HG03432 (cell line): ENCODE data around the gene HSPD1.
"Not testable (repeated sequence)": the region's sequence is repeated elsewhere in the genome, so short reads cannot be mapped to it uniquely, and the experiment has no call there.

Experiments
- ATAC-seq: cut with Tn5 transposase; IDR thresholded peaks from one replicate; pipeline ENCODE4 v1.9.1; 2021; ENCODE audit warnings: mild to moderate bottlenecking, moderate library complexity; ENCODE audit not compliant: unreplicated experiment

Gene HSPD1

DNA sequence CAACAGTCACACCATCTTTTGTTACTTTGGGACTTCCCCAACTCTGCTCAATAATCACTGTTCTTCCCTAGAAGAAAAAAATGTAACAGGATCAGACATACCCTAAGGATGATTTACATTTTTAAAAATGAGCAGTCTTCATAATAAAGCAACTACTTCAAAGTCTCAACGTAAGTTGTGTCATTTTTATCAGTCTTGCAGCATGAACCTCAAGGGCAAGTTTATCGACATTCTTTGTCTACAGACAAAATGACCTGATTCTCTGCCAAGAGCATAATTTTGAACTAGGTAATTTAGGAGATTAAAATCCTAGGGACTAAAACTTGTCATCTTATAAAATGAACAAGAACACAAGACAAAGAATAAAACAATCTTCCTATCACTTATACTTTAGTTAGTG lies 2.3 kb downstream of the HSPD1 start:
- no peak for ATAC-seq

DNA sequence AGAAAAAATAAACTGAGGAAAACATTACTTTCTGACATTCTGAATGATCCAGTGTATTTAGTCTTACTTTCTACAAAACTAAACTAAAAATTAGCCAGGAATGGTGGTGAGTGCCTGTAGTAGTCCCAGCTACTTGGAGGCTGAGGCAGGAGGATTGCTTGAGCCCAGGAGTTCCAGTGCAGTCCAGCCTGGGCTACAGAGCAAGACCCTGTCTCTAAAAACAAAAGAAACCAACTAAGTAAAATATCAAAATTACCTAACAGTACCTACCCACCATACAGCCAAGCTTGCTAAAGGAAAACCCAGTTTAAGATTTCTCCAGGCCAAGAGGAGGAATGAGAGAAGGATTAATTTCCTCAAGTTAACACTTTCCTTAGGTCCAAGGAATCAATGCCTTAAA lies 2.9 kb downstream of the HSPD1 start:
- no peak for ATAC-seq

DNA sequence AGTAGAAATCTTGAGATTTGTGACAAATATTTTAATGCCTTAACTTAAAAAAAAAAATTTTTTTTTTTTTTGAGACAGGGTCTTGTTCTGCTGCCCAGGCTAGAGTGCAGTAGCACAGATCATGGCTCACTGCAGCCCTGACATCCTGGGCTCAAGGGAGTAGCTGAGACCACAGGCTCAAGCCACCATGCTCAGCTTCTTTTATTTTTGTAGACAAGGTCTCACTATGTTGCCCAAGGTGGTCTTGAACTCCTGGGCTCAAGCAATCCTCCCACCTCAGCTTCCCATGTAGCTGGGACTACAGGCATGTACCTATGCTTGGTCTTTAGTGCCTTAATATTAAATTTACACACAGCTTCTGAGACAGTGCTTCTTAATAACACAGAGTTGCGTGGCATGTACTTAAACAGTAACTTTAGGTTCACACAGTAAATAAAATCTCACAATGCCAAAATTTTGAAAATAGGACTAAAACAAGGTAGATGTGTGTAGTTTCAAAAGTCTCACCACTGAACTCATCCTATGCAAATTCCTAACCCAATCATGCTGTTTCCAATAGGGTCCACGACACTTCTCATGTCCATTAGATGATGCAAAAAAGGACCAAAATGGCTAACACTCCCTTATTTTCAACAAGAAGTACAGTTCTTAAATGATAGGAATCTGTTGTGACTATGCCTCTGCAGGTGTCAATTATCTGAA lies 4.1 kb downstream of the HSPD1 start:
- no peak for ATAC-seq

DNA sequence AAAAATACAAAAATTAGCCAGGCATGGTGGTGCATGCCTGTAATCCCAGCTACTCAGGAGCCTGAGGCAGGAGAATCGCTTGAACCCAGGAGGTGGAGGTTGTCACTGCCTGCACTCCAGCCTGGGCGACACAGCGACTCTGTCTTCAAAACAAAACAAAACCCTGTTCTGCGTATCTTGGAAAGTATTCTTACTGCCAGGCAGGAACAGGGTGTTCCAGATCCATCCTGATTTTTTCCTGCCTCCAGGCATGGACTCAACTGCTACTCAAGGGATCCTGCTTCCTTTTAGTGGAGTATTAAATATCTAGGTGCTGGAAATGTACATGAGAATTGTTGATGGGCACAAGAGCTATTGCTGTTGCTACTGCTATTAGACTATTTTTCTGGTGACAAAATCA lies 12.3 kb downstream of the HSPD1 start:
- ATAC-seq, result no peak

DNA sequence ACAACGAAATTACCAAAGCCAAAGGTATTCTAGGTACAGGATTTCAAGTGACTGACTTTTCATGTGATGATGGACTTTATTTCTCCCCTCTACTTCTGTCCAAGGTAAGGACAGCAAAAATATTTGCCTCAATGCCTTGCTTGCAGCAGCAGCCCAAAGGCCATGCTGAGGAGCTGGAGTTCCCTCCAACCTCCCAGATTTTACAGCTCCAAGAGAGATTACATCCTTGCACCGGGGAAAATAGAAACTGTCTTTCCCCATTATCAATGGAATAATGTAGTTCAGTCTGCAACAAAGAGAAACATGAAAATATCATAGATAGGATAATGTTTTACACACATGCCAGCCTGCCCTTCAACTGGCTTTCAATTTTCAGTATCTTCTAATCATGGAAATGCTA lies 13.5 kb downstream of the HSPD1 start:
- no peak for ATAC-seq

DNA sequence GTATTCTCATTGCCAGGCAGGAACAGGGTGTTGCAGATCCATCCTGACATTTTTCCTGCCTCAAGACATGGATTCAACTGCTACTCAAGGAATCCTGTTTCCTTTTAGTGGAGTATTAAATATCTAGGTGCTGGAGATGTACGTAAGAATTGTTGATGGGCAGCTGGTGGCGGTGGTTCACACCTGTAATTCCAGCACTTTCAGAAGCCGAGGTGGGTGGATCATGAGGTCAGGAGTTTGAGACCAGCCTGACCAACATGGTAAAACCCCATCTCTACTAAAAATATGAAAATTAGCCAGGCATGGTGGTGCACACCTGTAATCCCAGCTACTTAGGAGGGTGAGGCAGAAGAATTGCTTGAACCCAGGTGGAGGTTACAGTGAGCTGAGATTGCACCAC lies 15.4 kb downstream of the HSPD1 start:
- ATAC-seq, result not testable (repeated sequence)

DNA sequence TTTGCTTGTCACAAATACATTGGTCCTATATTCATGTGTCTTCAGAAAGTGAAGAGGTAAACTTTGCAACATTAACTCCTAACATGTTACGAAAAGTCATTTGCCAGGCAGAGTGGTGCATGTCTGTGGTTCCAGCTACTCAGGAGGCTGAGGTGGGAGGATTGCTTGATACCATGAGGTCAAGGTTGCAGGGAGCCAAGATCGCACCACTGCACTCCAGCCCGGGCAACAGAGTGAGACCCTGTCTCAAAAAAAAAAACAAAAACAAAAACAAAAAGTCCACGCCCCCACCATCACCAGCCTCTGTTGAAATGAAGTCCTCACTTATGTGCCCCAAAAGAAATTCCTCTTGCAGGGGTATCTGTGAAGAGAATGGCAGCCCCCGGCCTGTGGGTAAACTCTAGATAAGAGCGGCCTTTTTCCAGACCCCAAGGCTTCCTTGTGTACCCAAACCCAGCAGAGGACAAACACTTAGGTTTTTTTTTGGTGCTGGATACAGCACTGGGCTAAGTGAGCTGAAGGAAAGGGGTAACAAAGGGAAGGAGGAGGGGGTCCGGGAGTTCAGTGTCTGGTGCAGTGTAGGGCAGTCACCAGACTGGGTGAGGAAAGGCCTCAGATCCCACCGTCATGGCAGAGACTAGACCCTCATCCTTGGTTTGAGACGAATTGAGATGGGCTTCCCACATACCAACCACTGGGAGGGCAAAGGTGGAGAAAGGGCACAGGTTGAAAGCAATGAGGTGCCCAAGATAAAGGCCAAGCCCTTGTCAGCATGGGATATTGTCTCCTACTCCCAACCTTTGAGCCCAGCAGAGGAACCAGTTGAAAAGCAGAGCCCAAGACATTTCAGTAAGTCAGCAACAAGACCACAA lies 19.2 kb downstream of the HSPD1 start:
- no peak for ATAC-seq

DNA sequence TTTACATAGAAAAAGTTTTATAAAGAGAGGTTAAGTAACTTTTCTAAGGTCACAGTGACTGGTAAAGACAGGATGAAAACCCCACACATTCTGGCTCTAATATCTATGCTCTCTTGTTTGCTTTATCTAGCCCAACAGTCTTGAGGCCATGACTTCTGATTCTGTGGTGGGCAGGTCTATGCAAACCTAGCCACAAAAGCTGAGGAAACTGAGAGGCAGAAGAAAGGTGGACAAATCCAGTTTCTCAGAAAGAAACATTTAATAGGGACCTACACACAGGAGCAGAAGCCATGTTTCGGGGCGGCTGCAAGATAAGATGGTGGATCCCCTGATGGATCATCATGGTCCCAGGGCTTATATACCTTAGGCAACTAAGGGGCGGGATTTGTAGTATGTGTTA lies 21.8 kb downstream of the HSPD1 start:
- no peak for ATAC-seq

DNA sequence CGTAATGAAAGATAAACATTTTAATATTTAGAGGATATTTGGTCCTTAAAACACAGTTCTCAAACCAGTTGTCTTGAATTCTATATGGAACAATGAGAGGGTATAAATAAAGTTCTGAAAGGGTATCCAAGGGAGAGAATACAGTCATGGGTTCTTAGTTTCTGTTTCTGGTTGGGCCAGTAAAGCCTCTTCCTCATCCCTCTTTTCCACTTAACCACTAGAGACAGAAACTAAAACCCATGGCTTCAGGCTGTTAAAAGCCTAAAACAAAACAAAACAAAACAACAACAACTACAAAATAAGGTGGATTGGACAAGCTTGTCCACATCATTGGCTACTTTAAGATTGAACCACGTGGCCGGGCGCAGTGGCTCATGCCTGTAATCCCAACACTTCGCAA lies 27.5 kb downstream of the HSPD1 start:
- no peak for ATAC-seq

DNA sequence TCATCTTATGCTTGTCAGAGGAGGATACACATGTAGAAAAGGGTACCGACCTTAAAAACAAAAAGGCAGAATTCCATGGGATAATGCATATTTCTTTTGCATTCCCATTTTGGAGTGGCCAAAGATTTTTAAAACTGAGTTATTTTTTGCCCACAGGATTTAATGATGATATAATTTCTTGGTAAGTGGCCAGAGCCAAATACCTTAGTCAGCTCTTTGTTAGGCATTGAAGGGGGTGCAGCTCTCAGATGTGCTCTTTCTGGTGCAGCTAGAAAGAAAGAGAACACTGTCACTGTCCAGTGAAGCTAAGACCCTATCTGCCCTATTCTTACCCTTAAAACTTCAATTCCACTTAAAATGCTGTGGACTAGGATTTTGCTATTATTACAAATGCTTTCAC lies 35.5 kb downstream of the HSPD1 start:
- no peak for ATAC-seq

DNA sequence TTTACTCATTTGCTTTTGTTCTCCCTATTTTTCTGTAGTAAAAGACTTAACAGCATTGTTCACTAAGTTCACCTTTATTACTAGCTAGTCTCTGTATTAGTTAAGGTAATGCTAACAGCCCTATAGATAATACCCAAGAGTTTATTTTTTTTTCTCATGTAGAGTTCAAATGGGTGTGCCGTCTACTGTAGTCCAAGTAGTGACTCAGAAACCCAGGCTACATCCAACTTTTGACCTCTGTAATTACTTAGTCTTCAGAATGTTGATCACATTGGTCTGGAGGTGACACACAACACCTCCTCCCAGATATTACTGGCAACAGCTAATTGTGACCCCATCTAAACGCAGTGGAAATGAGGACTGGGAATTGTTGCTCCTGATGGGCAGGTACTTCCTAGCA lies 38.6 kb downstream of the HSPD1 start:
- no peak for ATAC-seq

DNA sequence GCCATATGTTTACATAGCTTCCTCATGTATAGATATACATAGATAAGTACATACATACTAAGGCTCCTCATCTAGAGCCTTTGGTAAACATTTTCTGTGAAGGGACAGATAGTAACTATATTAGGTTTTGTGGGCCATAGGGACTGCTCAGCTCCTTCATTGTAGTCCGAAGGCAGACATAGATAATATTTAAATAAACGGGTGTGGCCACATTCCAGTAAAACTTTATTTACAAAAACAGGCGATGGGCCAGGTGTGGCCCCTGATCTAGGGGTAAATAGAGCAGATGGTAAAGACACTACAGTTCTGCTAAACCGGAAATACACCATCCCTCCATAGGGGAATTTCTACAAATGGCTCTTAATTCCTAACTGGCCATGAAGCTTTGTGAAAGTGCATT lies 39.0 kb downstream of the HSPD1 start:
- no peak for ATAC-seq

DNA sequence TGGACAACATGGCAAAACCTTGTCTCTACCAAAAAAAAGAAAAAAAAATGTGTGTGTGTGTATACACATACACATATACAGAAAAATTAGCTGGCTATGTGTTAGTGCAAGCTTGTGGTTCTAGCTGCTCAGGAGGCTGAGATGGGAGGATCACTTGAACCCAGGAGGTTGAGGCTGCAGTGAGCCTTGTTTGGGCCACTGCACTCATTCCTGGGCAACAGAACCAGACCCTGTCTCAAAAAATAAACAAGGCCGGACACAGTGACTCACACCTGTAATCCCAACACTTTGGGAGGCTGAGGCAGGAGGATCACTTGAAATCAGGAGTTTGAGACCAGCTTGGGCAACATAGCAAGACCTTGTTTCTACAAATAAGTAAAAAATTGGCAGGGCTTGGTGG lies 44.2 kb downstream of the HSPD1 start:
- no peak for ATAC-seq

DNA sequence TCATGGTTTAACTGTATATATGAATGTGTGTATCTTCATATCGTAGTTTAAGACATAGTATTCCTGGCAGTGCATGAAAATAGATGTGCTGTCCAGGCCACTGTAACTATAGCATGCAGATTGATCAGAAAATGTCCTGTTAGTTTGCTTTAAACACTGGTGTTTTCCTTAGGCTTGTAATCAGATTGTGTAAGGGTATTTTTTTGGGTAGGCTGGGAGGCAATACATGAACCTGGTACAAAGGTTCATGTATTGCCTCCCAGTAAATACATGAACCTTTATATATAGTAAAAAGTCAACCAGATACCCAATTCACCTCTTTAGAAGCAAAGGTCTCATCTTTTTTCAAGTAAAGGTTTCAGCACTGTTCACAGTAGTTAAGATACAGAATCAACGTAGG lies 44.7 kb downstream of the HSPD1 start:
- ATAC-seq, result no peak

DNA sequence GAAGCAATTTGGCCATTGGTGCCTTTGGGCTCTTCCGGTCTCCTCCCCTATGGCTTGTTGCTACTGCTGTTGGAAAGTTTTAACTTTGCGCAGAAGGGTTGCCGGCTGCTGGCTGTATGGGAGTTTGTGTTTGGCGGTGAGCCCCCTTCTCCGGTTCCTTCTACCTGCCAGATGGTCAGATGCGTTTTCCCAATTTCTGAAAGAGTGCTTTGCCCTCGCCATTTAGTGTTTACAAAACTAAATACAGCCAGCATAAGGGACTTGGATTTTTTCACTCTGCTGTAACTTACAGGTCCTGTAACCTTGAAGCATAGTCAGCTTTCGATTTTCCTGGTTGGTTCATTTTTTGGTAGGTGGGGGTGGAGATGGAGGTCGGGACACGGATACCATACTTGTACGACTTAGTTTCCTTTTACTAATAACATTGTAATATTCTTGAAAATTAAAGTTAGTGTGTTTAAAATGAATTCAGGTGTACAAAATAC lies 45.7 kb downstream of the HSPD1 start:
- peak; percentile 37 for ATAC-seq

DNA sequence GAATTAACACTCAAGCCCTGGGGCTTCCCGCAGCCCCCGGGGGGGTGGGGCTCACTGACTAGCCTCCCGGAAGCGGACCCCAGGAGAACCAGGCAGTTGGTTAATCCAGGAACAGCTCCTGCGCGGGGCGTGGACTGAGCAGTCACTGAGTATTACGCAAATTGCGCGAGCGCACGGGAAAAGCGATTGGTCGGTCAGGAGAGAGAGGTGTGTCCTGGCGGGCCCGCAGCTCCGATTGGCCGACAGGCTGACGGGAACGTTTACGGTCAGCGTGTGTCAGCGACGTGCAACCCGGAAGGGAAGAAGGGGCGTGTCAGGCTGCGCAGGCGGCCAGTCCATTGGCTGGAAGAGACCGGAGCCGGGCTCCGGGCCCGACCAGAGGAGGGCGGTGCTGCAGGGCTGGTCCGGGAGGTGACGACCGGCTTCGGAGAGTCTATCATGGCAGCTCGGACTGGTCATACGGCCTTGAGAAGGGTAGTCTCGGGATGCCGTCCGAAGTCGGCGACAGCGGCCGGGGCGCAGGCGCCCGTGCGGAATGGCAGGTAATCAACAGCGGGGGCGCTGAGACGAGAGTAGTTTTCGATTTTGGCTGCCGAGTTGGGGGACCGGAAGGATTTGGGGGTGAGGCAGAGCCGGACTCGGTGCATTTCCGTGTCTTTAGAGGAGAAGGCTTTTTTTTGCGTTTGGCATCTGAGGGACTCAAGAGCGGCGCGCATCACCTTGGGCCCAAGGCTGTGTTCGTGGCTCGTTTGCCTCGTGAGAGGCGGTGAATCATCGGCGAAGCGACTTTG lies 46.3 kb downstream of the HSPD1 start, which contains the start of gene COQ10B:
TSS of gene COQ10B (plus strand) at position 430 of the 791 bp plus-strand sequence. CDS start at position 439, 9 bp downstream.
- peak; percentile 95 for ATAC-seq

DNA sequence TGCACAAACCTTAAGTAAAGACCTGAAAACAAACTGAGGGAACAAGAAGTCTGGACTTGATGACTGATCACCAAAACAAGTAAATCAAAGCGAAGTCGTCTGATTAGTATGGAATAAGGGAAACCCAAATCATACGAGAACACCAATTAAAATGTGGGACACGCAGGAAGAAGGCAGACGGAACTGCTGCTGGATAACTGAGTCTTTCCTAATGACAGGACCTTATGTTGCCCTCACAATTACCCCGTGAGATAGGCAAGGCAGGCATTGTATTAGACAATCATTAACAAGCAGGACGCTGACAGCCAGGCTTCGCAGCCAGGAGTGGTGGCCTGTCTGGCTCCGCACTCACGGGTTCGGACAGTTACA lies 46.9 kb downstream of the HSPD1 start:
- no peak for ATAC-seq

DNA sequence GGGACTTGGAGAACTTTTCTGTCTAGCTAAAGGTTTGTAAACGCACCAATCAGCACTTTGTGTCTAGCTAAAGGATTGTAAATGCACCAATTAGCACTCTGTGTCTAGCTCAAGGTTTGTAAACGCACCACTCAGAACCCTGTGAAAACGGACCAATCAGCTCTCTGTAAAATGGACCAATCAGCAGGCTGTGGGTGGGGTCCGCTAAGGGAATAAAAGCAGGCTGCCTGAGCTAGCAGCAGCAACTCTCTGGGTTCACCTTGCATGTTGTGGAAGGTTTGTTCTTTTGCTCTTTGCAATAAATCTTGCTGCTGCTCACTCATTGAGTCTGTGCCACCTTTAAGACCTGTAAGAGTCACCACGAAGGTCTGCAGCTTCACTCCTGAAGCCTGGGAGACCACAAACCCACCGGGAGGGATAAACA lies 48.7 kb downstream of the HSPD1 start:
- ATAC-seq, result not testable (repeated sequence)

DNA sequence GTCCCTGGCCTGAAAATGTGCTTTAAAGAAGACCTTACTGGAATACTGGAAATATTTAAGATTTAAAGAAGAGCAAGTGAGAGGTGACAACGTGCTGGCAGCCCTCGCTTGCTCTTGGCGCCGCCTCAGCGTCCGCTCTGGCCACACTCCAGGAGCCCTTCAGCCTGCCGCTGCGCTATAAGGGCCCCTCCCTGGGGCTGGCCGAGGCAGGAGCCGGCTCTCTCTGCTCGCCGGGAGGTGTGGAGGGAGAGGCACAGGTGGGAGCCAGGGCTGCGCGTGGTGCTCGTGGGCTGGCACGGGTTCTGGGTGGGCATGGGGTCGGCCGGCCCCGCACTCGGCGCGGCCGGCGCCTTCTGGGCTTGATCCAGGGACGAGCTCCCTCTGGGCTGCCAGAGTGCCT lies 49.2 kb downstream of the HSPD1 start:
- ATAC-seq, result no peak

DNA sequence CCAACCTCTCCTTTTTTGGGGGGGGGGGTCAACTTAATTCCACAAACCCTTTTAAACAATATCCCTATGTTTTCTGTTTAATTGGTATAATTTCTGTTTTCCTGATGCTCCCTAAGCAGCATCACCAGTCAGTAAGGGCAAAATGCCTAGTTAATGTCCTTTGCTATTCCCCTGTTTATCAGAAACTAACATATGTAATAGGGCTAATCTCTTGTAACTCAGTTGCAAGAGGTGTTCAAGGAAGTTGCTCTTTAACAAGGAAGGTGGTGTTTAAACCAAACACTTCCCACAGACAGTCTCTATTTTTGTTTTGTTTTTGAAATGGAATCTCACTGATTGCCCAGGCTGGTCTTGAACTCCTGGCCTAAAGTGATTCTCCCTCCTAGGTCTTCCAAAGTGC lies 52.8 kb downstream of the HSPD1 start:
- ATAC-seq, result no peak

DNA sequence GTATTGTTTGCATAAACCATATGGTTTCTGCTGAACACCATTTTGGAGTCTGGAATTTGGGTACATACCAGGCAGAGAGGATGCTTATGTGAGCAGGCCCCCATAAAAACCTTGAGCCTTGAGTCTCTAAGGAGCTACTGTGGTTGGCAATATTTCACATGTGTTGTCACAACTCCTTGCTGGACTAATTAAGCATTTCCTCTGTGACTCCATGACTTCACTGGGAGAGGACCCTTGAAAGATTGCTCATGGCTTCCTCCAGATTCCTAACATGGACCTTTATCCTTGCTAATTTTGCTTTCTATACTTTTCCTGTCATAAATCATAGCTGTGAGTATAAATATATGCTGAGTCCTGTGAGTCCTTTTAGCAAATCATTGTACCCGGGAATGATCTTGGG lies 53.9 kb downstream of the HSPD1 start:
- no peak for ATAC-seq
